ENCODE data around the gene ZC3H8. TPM values are rescaled to one million over a fixed set of nuclear protein-coding genes. Genes with fewer than 3 reads are reported as not detected.

Gene ZC3H8
- total RNA-seq, 1 donor from 2014 or later, result 0.11 TPM

GRCh38 chr2:112257575-112257974 is 2.7 kb upstream of the ZC3H8 start:
- Histone ChIP-seq H3K4me3 (no peak overlapping the region), H3K36me3 (no peaks in the 10 kb centered on the region), H3K4me1 (peaks cover 0 to 7% of the 10 kb centered on the region in 2 donors), H3K27ac (no peak overlapping the region), H3K9me3 (no peaks in the 10 kb centered on the region), H3K27me3 (no peaks in the 10 kb centered on the region)
- no peak for DNase-seq (ENCODE audit: low spot score in 2 of 2)
- intact Hi-C loops (cut with DNase I), result loop anchor here (5.0 to 10.0 kb wide), 2 partner anchors 225 to 363 kb away; partner anchors contain the start of genes MERTK and TTL
- TF ChIP-seq CTCF (IDR thresholded peaks at IDR 0.05), result no peak

- intact Hi-C loops (cut with DNase I), result loop anchor here (5.0 to 10.0 kb wide), 2 partner anchors 226 to 362 kb away; partner anchors contain the start of genes MERTK and TTL
- no peak for DNase-seq (ENCODE audit: low spot score in 2 of 2)
These were observed 1.8 kb upstream of the ZC3H8 start for GRCh38 chr2:112256654-112257053.

GRCh38 chr2:112255875-112256274 is 1.0 kb upstream of the ZC3H8 start:
- Histone ChIP-seq H3K27ac (no peak overlapping the region), H3K9me3 (no peaks in the 10 kb centered on the region), H3K27me3 (no peaks in the 10 kb centered on the region), H3K4me3 (no peak overlapping the region), H3K36me3 (no peaks in the 10 kb centered on the region), H3K4me1 (peaks cover 0 to 7% of the 10 kb centered on the region in 2 donors)
- no peak for DNase-seq (ENCODE audit: low spot score in 2 of 2)
- no peak for TF ChIP-seq CTCF (IDR thresholded peaks at IDR 0.05)
- intact Hi-C loops (cut with DNase I), result loop anchor here (2.0 to 10.0 kb wide), 3 partner anchors 19 to 361 kb away; partner anchors contain the start of genes MERTK, TTL and ZC3H6

More at GRCh38 chr2:112256654-112257053, 1.8 kb upstream of the ZC3H8 start:
- TF ChIP-seq CTCF (IDR thresholded peaks at IDR 0.05), result no peak
- Histone ChIP-seq H3K27me3 (no peaks in the 10 kb centered on the region), H3K4me1 (peaks cover 0 to 7% of the 10 kb centered on the region in 2 donors), H3K9me3 (no peaks in the 10 kb centered on the region), H3K36me3 (no peaks in the 10 kb centered on the region), H3K4me3 (no peak overlapping the region), H3K27ac (no peak overlapping the region)

- H3K36me3 ChIP-seq, result peaks cover 5 to 13% of the 10 kb centered on the region in 2 donors
- no peak overlapping the region for H3K4me3 ChIP-seq
- intact Hi-C loops (cut with DNase I), result loop anchor here (5.0 to 10.0 kb wide), 3 partner anchors 131 to 359 kb away; partner anchors contain the start of genes CHCHD5 and MERTK
- TF ChIP-seq CTCF (IDR thresholded peaks at IDR 0.05), result no peak
- H3K27me3 ChIP-seq, result no peaks in the 10 kb centered on the region
- no peak overlapping the region for H3K27ac ChIP-seq
- no peak for DNase-seq (ENCODE audit: low spot score in 2 of 2)
- H3K4me1 ChIP-seq, result peaks cover 0 to 7% of the 10 kb centered on the region in 2 donors
- H3K9me3 ChIP-seq, result no peaks in the 10 kb centered on the region
These were observed 1.5 kb downstream of the ZC3H8 start for GRCh38 chr2:112253261-112253815.

GRCh38 chr2:112251271-112251670 is 3.6 kb downstream of the ZC3H8 start:
- no peak for TF ChIP-seq CTCF (IDR thresholded peaks at IDR 0.05)
- H3K27me3 ChIP-seq, result no peaks in the 10 kb centered on the region
- H3K4me1 ChIP-seq, result peaks cover 0 to 7% of the 10 kb centered on the region in 2 donors
- H3K36me3 ChIP-seq, result peaks cover 10 to 34% of the 10 kb centered on the region in 2 donors
- intact Hi-C loops (cut with DNase I), result loop anchor here (5.0 to 10.0 kb wide), 3 partner anchors 129 to 356 kb away; partner anchors contain the start of genes CHCHD5 and MERTK
- no peak overlapping the region for H3K27ac ChIP-seq
- DNase-seq (ENCODE audit: low spot score in 2 of 2), result no peak
- H3K9me3 ChIP-seq, result no peaks in the 10 kb centered on the region
- H3K4me3 ChIP-seq, result no peak overlapping the region

All from ascending aorta (tissue), 2 donors.